Kidney epithelial cell (primary cell): Measurements from ENCODE around the gene SMAP1. TPM values are rescaled to one million over a fixed set of nuclear protein-coding genes. Genes with fewer than 3 reads are reported as not detected.

ENCODE experiments used
- DNase-seq: peaks from one replicate; pipeline ENCODE4 v3.0.0-alpha.2; 2010; ENCODE audit warnings: low read depth
- H3K27me3 ChIP-seq: 2 replicates; pipeline ENCODE4 v1.6.0; 2011; ENCODE audit warnings: low read length; ENCODE audit not compliant: control insufficient read depth, insufficient read depth
- H3K36me3 ChIP-seq: 2 replicates; pipeline ENCODE4 v1.5.1; 2011; ENCODE audit warnings: low read length; ENCODE audit not compliant: control insufficient read depth, insufficient read depth
- H3K4me3 ChIP-seq: 2 replicates; pipeline ENCODE4 v1.5.1; 2011; ENCODE audit warnings: low read depth, mild to moderate bottlenecking, control low read depth, low read length
- CTCF ChIP-seq: IDR thresholded peaks from 2 replicates; pipeline ENCODE4 v1.5.1; 2011; ENCODE audit warnings: mild to moderate bottlenecking, moderate library complexity, low read length, control low read depth, inconsistent platforms; ENCODE audit not compliant: insufficient read depth, poor library complexity, severe bottlenecking
- total RNA-seq: library from RNA; depleted of rRNA; stranded (reverse); fragments of >200 nt; gene quantifications from 2 replicates; pipeline ENCODE4 v1.2.3, GENCODE V29; 2015

Gene SMAP1
- total RNA-seq, 1 donor from 2014 or later = 27.5 TPM

GRCh38 chr6:70657706-70658105, 10.0 kb upstream of the SMAP1 start:
- TF ChIP-seq CTCF = no peak
- no peak for DNase-seq

GRCh38 chr6:70663881-70664466, 3.7 kb upstream of the SMAP1 start:
- DNase-seq = no peak
- H3K36me3 ChIP-seq = no peaks in the 10 kb centered on the region
- TF ChIP-seq CTCF = no peak
- no peak overlapping the region for H3K4me3 ChIP-seq
- H3K27me3 ChIP-seq = no peaks in the 10 kb centered on the region

More at GRCh38 chr6:70657706-70658105, 10.0 kb upstream of the SMAP1 start:
- H3K36me3 ChIP-seq = no peaks in the 10 kb centered on the region
- no peak overlapping the region for H3K4me3 ChIP-seq
- no peaks in the 10 kb centered on the region for H3K27me3 ChIP-seq

- H3K27me3 ChIP-seq = no peaks in the 10 kb centered on the region
- no peaks in the 10 kb centered on the region for H3K36me3 ChIP-seq
- H3K4me3 ChIP-seq = no peak overlapping the region
- no peak for DNase-seq
- no peak for TF ChIP-seq CTCF
Measured at GRCh38 chr6:70666706-70667105, 977 bp upstream of the SMAP1 start.

- TF ChIP-seq CTCF = no peak
Measured at GRCh38 chr6:70667256-70667710, 400 bp upstream of the SMAP1 start.

GRCh38 chr6:70668499-70668812, 773 bp downstream of the SMAP1 start:
- DNase-seq = no peak
- TF ChIP-seq CTCF = no peak
- Histone ChIP-seq H3K36me3 (no peaks in the 10 kb centered on the region), H3K4me3 (peak overlapping the region; percentile 98), H3K27me3 (no peaks in the 10 kb centered on the region)

More at GRCh38 chr6:70667256-70667710, 400 bp upstream of the SMAP1 start:
- Histone ChIP-seq H3K27me3 (no peaks in the 10 kb centered on the region), H3K36me3 (no peaks in the 10 kb centered on the region), H3K4me3 (peak overlapping the region; percentile 98)
- no peak for DNase-seq

GRCh38 chr6:70669133-70669532, 1.4 kb downstream of the SMAP1 start:
- Histone ChIP-seq H3K27me3 (no peaks in the 10 kb centered on the region), H3K4me3 (peak overlapping the region; percentile 98), H3K36me3 (no peaks in the 10 kb centered on the region)
- TF ChIP-seq CTCF = no peak
- DNase-seq = peak; percentile 32
